PC-9 (cell line): ENCODE results near the gene MKRN2OS.

ENCODE experiments used
- CTCF ChIP-seq: fragments of 200-600 bp; sonication (generic); conservative IDR thresholded peaks from 2 replicates; pipeline ENCODE4 v1.6.1; 2017; ENCODE audit warnings: mixed run types, antibody characterized with exemption, mild to moderate bottlenecking, moderate library complexity
- EZH2 ChIP-seq: fragments of 200-600 bp; sonication (generic); IDR thresholded peaks from 2 replicates; pipeline ENCODE4 v1.8.0; 2017; ENCODE audit warnings: antibody characterized with exemption, low read depth

- no peak for TF ChIP-seq CTCF
- no peak for TF ChIP-seq EZH2
Measured at GRCh38 chr3:12593473-12593872, 48.2 kb upstream of the MKRN2OS start.
